ENCODE results near the gene DAGLB. TPM values are rescaled to one million over a fixed set of nuclear protein-coding genes. Genes with fewer than 3 reads are reported as not detected.

Gene DAGLB
- total and polyA plus RNA-seq, 2 of the 4 experiments (the other 2 are of a cell fraction): 23.4 to 33.5 TPM

- H3K79me1 ChIP-seq (ENCODE audit: low read depth in 1 of 2, low read length in 2 of 2): peaks cover 0 to 34% of the 10 kb centered on the region in 2 experiments; a peak in 2 of 4 replicates
- dilution Hi-C loops (cut with HindIII; ENCODE audit: low sequenced_read_pairs, unreplicated experiment) (no loop called here), in situ Hi-C loops (cut with MboI; ENCODE audit: low sequenced_read_pairs) (no loop called here), intact Hi-C loops (cut with micrococcal nuclease) (no loop called here)
- H2BK5ac ChIP-seq (ENCODE audit: low read depth, low read length, poor library complexity, severe bottlenecking): no peak overlapping the region
- POLR2A ChIA-PET (ENCODE audit: unreplicated experiment): no interaction called here
- no peak overlapping the region for H3K27ac ChIP-seq (ENCODE audit: insufficient read depth, low read length)
- no peak overlapping the region for H4K91ac ChIP-seq (ENCODE audit: insufficient read depth, low read depth, low read length)
- H3K18ac ChIP-seq (ENCODE audit: low read depth, low read length): no peak overlapping the region
- no peak overlapping the region; the same call in 1 of the 2 replicates for H3K14ac ChIP-seq (replicated peaks; ENCODE audit: low read depth, low read length)
- BruUV-seq (replicated peaks): no TSS peak
- H3K36me3 ChIP-seq (ENCODE audit: control insufficient read depth, insufficient read depth, low read length): peaks cover 14% of the 10 kb centered on the region
- DNase-seq (no peak), ATAC-seq (ENCODE audit: low read depth) (no peak)
- H3K9ac ChIP-seq (ENCODE audit: low read depth, low read length): no peak overlapping the region
- H4K5ac ChIP-seq (ENCODE audit: low read depth, low read length): no peak overlapping the region
- CTCF ChIA-PET: interaction anchor here (0.5 kb wide), 1 partner anchor 240 kb away, joined by 5 read pairs; no protein-coding TSS in a partner anchor
- no peaks in the 10 kb centered on the region for H3K27me3 ChIP-seq (ENCODE audit: control insufficient read depth, insufficient read depth, low read length)
- H2BK20ac ChIP-seq (ENCODE audit: low read depth, low read length): no peak overlapping the region
- no peak overlapping the region for H3K23ac ChIP-seq (ENCODE audit: low read depth, low read length)
- H3K9me3 ChIP-seq (ENCODE audit: control insufficient read depth, insufficient read depth, low read length): no peaks in the 10 kb centered on the region
- no peak overlapping the region for H3K4ac ChIP-seq (ENCODE audit: low read depth, low read length)
- no peak overlapping the region for H2AK9ac ChIP-seq (replicated peaks; ENCODE audit: low read depth, low read length, poor library complexity)
- H3K9me1 ChIP-seq (ENCODE audit: insufficient read depth, low read length): peaks cover 27% of the 10 kb centered on the region
- H2AK5ac ChIP-seq (ENCODE audit: low read depth, low read length): no peak overlapping the region
- no peak overlapping the region for H2AFZ ChIP-seq (replicated peaks; ENCODE audit: low read length, poor library complexity)
- no peak overlapping the region for H4K8ac ChIP-seq (ENCODE audit: low read depth in 2 of 2, low read length in 2 of 2)
- TF ChIP-seq SMC3 (IDR thresholded peaks at IDR 0.05; ENCODE audit: low read depth, low read length) (no peak), RFX5 (IDR thresholded peaks at IDR 0.05; ENCODE audit: low read depth, low read length) (no peak)
- H4K20me1 ChIP-seq (ENCODE audit: insufficient read depth, low read length): peaks cover 99% of the 10 kb centered on the region
- H2BK120ac ChIP-seq (ENCODE audit: low read depth, low read length): no peak overlapping the region
- WGBS, 2 experiments (ENCODE audit: extremely low coverage in 2 of 2, insufficient read length in 1 of 2): no CpG with 5 or more reads among the region's 3 CpGs
- no peak overlapping the region for H3K56ac ChIP-seq (ENCODE audit: extremely low read depth, insufficient read depth, low read length)
- peaks cover 17% of the 10 kb centered on the region for H3K4me1 ChIP-seq (ENCODE audit: control insufficient read depth, insufficient read depth, low read length)
- H3K4me2 ChIP-seq (ENCODE audit: low read depth, low read length): no peak overlapping the region
- no peak overlapping the region for H2BK15ac ChIP-seq (ENCODE audit: low read depth, low read length)
- H3K4me3 ChIP-seq (ENCODE audit: insufficient read depth, low read depth, low read length): no peak overlapping the region
These were observed 67.3 kb downstream of the DAGLB start for GRCh38 chr7:6380310-6381095.

All from IMR-90 (cell line).